Skeletal muscle tissue (tissue), 4 donors: ENCODE measurements around the gene LY86. TPM values are rescaled to one million over a fixed set of nuclear protein-coding genes. Genes with fewer than 3 reads are reported as not detected.

Experiments used
- H3K27ac ChIP-seq: one replicate; pipeline ENCODE4 v1.7.0; 2013; ENCODE audit warnings: mild to moderate bottlenecking, low read depth, low read length, inconsistent platforms
- H3K27me3 ChIP-seq, 3 donors: one replicate each; pipeline ENCODE4 v1.7.0; 2013; ENCODE audit warnings: low read length in 3 of 3; ENCODE audit not compliant: control insufficient read depth in 3 of 3, insufficient read depth in 3 of 3
- H3K36me3 ChIP-seq, 3 donors: one replicate each; pipeline ENCODE4 v1.7.0; 2013; ENCODE audit warnings: low read length in 3 of 3; ENCODE audit not compliant: control insufficient read depth in 3 of 3, insufficient read depth in 3 of 3
- H3K4me1 ChIP-seq, 3 donors: one replicate each; pipeline ENCODE4 v1.7.0; 2013; ENCODE audit warnings: low read length in 3 of 3, mild to moderate bottlenecking in 3 of 3; ENCODE audit not compliant: control insufficient read depth in 3 of 3, insufficient read depth in 3 of 3
- H3K4me3 ChIP-seq, 3 donors: one replicate each; pipeline ENCODE4 v1.7.0; 2013; ENCODE audit warnings: low read length in 3 of 3
- H3K9ac ChIP-seq, 3 donors: one replicate each; pipeline ENCODE4 v1.7.0; 2013; ENCODE audit warnings: low read length in 3 of 3, mild to moderate bottlenecking in 3 of 3, moderate library complexity in 2 of 3, low read depth in 1 of 3
- H3K9me3 ChIP-seq, 3 donors: one replicate each; pipeline ENCODE4 v1.7.0; 2013; ENCODE audit warnings: low read length in 3 of 3; ENCODE audit not compliant: control insufficient read depth in 3 of 3
- total RNA-seq: library from RNA; depleted of rRNA; stranded (reverse); fragments of >200 nt; gene quantifications from one replicate; pipeline ENCODE4 v1.2.3, GENCODE V29; 2014
- donor health status: Osteomylitis.

Gene LY86
- total RNA-seq: 6.8 TPM

- no peak within 1 kb of the TSS for H3K9ac ChIP-seq
- H3K9me3 ChIP-seq: no peaks in the 10 kb centered on the region
Measured at GRCh38 chr6:6588064-6588923, at the start of gene LY86. LY86 (plus strand) TSS chr6:6588720; CDS start chr6:6588735, 15 bp downstream.

GRCh38 chr6:6539036-6539435, 49.5 kb upstream of the LY86 start:
- H3K4me3 ChIP-seq: no peak overlapping the region
- H3K9ac ChIP-seq: no peak overlapping the region
- H3K27me3 ChIP-seq: peaks cover 0 to 2% (median 0%) of the 10 kb centered on the region in 3 donors
- H3K36me3 ChIP-seq: no peaks in the 10 kb centered on the region
- no peak overlapping the region for H3K27ac ChIP-seq
- H3K4me1 ChIP-seq: peaks cover 0 to 5% (median 0%) of the 10 kb centered on the region in 3 donors
- peaks cover 0 to 2% (median 0%) of the 10 kb centered on the region in 3 donors for H3K9me3 ChIP-seq

More at GRCh38 chr6:6588064-6588923, at the start of gene LY86:
- H3K27me3 ChIP-seq: no peaks in the 10 kb centered on the region
- no peak within 1 kb of the TSS for H3K4me3 ChIP-seq
- H3K4me1 ChIP-seq: peaks cover 2 to 11% (median 4%) of the 10 kb centered on the region in 3 donors
- H3K27ac ChIP-seq: peak within 1 kb of the TSS; percentile 30
- no peaks in the 10 kb centered on the region for H3K36me3 ChIP-seq

DNA sequence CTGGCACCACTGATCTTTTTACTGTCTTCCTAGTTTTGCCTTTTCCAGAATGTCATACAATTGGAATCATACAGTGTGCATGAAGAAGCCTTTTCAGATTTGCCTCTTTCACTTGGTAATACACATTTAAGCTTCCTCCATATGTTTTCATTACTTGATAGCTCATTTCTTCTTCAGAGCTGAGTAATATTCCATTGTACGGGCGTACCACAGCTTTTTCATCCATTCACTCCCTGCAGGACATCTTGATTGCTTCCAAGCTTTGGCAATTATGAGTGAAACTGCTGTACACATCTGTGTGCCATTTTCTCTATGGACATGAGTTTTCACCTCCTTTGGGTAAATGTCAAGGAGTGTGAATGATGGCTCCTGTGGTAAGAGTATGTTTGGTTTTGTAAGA, 46.2 kb upstream of the LY86 start:
- peaks cover 6 to 16% (median 10%) of the 10 kb centered on the region in 3 donors for H3K4me1 ChIP-seq
- peaks cover 12 to 22% (median 12%) of the 10 kb centered on the region in 3 donors for H3K27me3 ChIP-seq
- peaks cover 0 to 2% (median 0%) of the 10 kb centered on the region in 3 donors for H3K9me3 ChIP-seq
- no peak overlapping the region for H3K27ac ChIP-seq
- no peaks in the 10 kb centered on the region for H3K36me3 ChIP-seq
- H3K4me3 ChIP-seq: no peak overlapping the region
- H3K9ac ChIP-seq: no peak overlapping the region

- H3K27me3 ChIP-seq: peaks cover 15 to 22% (median 16%) of the 10 kb centered on the region in 3 donors
- H3K36me3 ChIP-seq: no peaks in the 10 kb centered on the region
- H3K4me1 ChIP-seq: peaks cover 7 to 12% (median 10%) of the 10 kb centered on the region in 3 donors
- peaks cover 0 to 2% (median 0%) of the 10 kb centered on the region in 3 donors for H3K9me3 ChIP-seq
- no peak overlapping the region for H3K4me3 ChIP-seq
- H3K9ac ChIP-seq: no peak overlapping the region
- H3K27ac ChIP-seq: peak overlapping the region; percentile 28
Measured at GRCh38 chr6:6543181-6543879, 45.2 kb upstream of the LY86 start.

DNA sequence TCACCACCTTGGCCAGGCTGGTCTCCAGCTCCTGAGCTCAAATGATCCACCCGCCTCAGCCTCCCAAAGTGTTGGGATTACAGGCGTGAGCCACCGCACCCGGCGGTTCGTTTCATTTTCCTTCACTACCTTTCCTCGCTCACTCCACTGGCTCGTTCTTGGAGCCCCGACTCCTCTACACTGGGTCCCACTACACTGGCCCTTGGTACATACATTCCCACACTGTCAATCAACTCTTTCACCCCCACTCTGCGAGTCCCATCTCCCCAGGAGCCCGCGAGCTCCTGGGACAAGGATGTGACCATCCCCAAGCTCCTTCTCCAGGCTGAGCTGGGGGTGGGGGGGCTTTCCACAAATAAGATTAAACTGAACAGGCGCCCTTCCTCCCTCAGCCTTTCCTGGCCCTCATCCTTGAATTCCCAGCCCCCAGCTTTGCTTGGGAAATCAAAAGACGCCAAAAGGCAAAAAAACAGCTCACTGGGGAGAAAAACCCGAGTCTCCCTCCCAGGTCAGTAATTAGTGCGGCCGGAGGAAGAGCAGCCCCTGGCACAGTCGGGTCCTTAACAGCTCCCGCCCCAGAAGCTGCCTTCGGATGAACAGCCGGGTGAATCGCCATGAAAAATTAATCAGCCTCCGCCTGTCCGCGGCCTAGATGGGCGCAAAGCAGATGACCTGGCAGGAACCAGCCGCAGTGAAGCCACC, 42.8 kb upstream of the LY86 start:
- H3K27me3 ChIP-seq: peaks cover 15 to 22% (median 18%) of the 10 kb centered on the region in 3 donors
- H3K27ac ChIP-seq: peak overlapping the region; percentile 17
- peak overlapping the region; percentile 56 to 67 (median 66) for H3K4me3 ChIP-seq
- H3K36me3 ChIP-seq: no peaks in the 10 kb centered on the region
- peak overlapping the region in 1 of 3 donors; percentile 50 for H3K9ac ChIP-seq
- peaks cover 0 to 2% (median 0%) of the 10 kb centered on the region in 3 donors for H3K9me3 ChIP-seq
- peaks cover 7 to 12% (median 10%) of the 10 kb centered on the region in 3 donors for H3K4me1 ChIP-seq

- no peaks in the 10 kb centered on the region for H3K36me3 ChIP-seq
- peaks cover 7 to 12% (median 10%) of the 10 kb centered on the region in 3 donors for H3K4me1 ChIP-seq
- H3K27me3 ChIP-seq: peaks cover 15 to 22% (median 18%) of the 10 kb centered on the region in 3 donors
- peak overlapping the region; percentile 40 to 57 (median 50) for H3K9ac ChIP-seq
- peaks cover 0 to 2% (median 0%) of the 10 kb centered on the region in 3 donors for H3K9me3 ChIP-seq
- H3K4me3 ChIP-seq: peak overlapping the region; percentile 56 to 67 (median 66)
- peak overlapping the region; percentile 17 for H3K27ac ChIP-seq
Measured at GRCh38 chr6:6546318-6547109, 42.0 kb upstream of the LY86 start.

GRCh38 chr6:6547110-6547879, 41.2 kb upstream of the LY86 start:
- peak overlapping the region; percentile 56 to 67 (median 66) for H3K4me3 ChIP-seq
- peaks cover 7 to 12% (median 10%) of the 10 kb centered on the region in 3 donors for H3K4me1 ChIP-seq
- H3K9me3 ChIP-seq: peaks cover 0 to 2% (median 0%) of the 10 kb centered on the region in 3 donors
- H3K9ac ChIP-seq: peak overlapping the region; percentile 40 to 57 (median 50)
- H3K27ac ChIP-seq: no peak overlapping the region
- H3K36me3 ChIP-seq: no peaks in the 10 kb centered on the region
- H3K27me3 ChIP-seq: peaks cover 15 to 22% (median 18%) of the 10 kb centered on the region in 3 donors

DNA sequence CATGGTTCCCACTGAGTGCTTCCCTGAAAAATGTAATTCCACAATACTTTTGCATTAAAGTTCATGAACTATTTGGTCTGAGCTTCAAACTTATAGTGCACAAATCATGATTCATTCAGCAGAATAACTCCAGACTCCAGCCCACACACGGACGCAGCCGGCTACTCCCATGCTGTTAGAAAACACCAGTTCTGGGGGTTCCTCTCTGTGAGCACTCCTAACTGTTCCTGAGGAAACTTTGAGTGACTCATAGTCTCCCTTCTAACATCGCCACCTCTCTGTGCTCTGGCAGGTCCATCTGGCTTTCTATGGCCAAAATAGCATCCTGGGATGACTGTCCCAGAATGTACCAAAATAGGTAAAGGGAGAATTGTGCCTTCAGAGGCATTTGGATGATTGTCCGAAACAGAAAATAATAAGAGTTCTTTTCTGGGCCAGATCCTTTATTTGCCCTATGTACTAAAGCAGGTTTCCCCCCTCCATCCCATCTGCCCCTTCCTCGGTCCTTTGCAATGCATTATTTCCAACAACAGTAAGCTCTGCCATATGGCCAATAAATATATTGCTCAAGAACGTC, 32.3 kb upstream of the LY86 start:
- Histone ChIP-seq H3K36me3 (no peaks in the 10 kb centered on the region), H3K27me3 (peaks cover 0 to 4% (median 2%) of the 10 kb centered on the region in 3 donors), H3K4me1 (no peaks in the 10 kb centered on the region), H3K9me3 (no peaks in the 10 kb centered on the region), H3K9ac (no peak overlapping the region), H3K4me3 (no peak overlapping the region), H3K27ac (no peak overlapping the region)
